GM12892 (cell line): ENCODE measurements around the gene PLD6.

ENCODE experiments used
- POLR2A ChIP-seq: IDR thresholded peaks from 2 replicates; pipeline ENCODE4 v1.6.1; 2011; ENCODE audit warnings: low read depth, low read length, control low read depth
- POLR2AphosphoS5 ChIP-seq: IDR thresholded peaks from 2 replicates; pipeline ENCODE4 v1.6.1; 2011; ENCODE audit warnings: low read depth, low read length, control low read depth
- TAF1 ChIP-seq: IDR thresholded peaks from 2 replicates; pipeline ENCODE4 v1.6.1; 2011; ENCODE audit warnings: low read depth, mild to moderate bottlenecking, control low read depth, low read length, borderline replicate concordance

DNA sequence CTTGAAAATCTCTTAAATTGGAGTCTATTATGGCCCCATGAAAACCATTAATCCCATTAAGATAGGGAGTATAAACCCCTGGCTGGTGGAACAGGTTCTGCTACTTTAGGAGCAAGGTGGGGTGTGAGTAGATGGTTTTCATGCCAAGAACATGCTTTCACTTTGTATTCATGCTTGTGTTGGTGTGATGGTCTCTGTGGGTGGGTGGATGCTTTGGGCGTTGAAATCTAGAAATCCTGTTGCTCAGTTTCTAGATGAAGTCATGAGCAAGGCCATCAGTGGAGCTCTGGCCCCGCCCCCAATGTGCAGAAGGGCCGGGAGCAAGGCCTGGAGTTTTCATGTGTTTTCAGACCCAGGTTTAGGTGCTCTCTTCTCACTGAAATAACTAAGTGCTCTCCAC, 20.1 kb downstream of the PLD6 start:
- no peak for TF ChIP-seq TAF1
- TF ChIP-seq POLR2A: no peak
- TF ChIP-seq POLR2AphosphoS5: no peak
